ENCODE data around the gene LDB2.
A peak's percentile ranks its signal among the peaks of the same experiment; 100 is the strongest.
"Not testable (repeated sequence)": the region's sequence is repeated elsewhere in the genome, so short reads cannot be mapped to it uniquely, and the experiment has no call there.

LDB2 gene

DNA sequence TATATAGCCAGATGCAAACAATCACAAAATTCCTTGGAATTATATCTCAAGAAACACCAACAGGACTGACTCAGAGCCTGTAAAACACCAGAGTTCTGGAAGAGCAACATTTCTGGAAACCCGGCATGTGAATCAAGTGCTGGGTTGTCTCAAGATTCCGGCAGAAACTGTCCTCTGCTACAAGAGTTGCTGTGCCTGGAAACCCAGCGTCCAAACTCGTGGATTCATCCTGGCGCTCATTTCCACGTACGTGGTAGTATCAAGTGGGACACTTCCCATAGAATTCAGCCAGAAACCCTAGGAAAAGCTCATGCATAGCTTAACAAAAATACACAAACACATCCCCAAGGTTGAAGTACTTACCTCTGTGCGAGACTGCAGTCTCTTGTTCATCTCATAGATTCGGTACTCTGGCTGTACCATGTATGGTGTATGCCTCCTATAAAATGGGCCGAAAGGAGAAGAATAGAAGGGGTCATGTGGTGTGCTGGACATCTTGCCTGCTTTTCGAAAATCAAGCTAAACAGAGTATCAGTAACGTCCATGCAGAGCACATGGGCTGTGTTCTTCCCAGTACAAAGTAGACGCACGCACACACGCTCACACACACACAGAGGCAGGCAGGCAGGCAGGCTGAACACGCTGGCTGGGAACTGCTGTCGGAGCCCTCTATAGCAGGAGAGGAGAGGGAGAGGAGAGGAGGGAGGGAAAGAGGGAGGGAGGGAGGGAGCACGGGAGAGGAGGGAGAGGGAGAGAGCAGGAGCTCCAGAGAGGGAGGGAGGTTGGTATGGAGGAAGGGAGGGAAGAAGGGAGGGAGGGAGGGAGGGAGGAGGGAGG, at the start of gene LDB2:
LDB2 (minus strand) TSS at position 655 of the 837 bp plus-strand sequence.
- no peak for DNase-seq (ENCODE audit: low read depth)

- DNase-seq (ENCODE audit: low read depth) = no peak
These were observed 44.0 kb upstream of the LDB2 start for GRCh38 chr4:16942491-16942890.

DNA sequence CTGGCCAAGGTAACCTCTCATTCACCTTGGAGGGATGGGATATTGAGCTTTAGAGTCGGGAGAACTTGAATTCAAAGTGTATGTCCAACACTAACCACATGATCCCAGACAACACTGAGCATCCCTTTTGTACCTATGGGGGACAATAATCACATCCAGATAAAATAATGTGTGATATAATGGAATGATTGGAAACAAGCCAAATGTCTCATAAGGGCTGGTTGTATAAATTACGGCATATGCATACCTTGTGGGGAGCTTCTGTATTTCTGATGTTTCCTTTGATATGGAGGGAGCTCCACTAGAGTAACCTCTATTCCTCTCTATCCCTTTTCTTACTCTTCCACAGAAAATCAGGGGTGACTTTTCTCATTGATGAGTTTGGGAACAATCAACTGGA, 40.7 kb upstream of the LDB2 start:
- DNase-seq (ENCODE audit: low read depth) = no peak

DNA sequence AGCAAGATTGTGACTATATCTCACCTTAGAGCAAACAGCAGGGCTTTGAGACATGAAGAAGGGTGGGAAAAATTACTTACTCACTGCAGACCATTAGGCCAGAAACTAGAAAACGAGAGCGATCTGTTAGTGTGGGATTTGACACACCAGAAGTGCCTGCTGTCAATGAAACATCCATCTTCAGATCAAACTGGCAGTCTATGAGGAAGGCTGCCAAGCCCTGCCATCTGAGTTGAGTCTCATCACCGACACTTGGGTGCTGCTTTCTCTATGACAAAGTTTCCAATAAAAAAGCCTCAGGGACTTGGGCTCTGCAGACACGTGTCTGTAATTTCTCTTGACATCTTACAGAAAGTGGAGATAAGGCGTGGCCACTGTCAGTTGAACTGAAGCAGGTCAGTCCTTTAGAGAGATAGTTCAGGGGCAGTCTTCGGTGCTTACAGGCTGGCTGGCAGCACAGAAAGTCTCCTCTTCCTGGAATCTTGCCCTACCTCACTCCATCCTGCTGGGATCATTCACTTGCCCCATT, 40.1 kb upstream of the LDB2 start:
- DNase-seq (ENCODE audit: low read depth) = no peak

DNA sequence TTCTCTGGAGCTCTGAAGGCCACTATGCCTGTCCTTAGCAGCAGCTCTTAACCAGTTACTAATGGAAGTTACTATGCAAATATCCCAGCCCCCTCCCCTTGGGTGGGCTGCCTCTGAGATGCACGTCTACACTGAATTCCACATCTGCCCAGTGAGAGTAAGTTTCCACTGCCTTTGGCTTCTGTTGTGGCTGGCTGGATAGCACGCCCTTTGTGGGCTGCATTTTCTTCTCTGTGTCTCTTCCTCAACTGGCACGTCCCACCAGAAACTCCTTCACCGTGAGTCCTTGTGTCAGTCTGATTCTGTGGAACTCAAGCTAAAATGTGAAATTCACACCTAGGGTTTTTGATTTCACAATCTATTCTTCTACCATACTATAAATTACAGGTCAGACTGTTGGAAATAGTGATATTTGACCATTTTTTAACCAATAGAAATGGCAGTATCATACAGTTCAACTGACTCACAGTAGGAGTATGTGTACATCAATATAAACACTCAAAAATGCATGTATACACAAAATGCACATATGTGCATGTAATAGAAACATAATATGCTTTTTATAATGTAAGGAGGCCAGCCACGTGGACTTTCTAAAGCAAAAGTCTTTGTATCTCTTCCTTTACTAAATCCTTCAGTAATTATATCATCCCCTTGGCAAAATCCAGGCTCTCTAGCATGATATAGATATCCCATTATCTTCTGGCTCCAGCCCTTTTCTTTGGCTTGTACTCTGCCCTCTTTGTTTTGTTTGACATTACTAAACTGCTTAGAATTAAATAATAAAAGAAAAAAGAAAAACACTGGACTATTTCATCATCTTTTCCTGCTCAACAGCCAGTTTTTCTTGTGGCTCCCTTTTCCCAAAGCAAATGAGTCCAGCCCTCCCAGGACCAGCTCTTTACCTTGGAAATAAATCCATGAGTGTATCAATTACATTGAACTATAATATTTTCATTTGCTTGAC, 33.2 kb upstream of the LDB2 start:
- DNase-seq (ENCODE audit: low read depth) = no peak

DNA sequence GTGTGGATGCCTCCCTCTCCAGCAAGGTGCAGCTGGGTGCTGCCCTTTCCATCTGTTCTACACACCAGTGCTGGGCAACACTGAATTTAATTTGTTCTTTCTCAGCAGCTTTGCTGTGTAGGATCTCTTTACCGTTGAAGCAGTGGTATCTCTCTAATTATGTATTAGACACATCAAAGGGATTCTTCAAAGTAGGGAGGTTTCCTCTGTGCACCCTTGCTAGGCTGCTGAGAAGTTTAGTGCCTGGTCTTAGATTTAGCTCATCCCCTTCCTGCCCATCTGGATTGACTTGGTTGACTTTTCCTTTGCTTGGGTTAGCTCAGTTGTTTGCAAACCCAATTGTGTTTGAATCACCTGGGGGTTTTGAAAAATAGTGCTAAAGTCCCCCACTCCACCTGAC, 27.8 kb upstream of the LDB2 start:
- DNase-seq (ENCODE audit: low read depth) = no peak

- DNase-seq (ENCODE audit: low read depth) = not testable (repeated sequence)
These were observed 20.3 kb upstream of the LDB2 start for GRCh38 chr4:16918716-16919115.

GRCh38 chr4:16916719-16917337, 18.4 kb upstream of the LDB2 start:
- peak; percentile 68 for DNase-seq (ENCODE audit: low read depth)

DNA sequence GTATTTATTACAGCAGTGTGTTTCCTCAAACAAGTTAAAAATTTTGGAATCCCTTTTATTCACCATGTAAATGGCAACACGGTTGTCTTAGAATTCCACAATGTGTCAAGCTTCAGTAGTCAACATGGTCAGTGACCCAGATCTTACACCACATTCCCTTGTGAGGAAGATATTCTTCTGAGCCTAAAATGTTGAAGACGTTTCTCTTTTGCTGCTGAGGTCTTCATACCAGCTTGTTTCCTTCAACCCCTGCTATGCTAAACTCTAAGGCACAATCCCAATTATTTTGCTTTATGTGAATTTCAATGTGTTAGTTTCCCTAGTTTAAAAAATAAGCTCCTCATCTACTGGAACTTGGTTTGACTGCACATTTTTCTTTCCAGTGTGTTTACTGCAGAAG, 17.6 kb upstream of the LDB2 start:
- DNase-seq (ENCODE audit: low read depth) = no peak

GRCh38 chr4:16914208-16914607, 15.8 kb upstream of the LDB2 start:
- no peak for DNase-seq (ENCODE audit: low read depth)

DNA sequence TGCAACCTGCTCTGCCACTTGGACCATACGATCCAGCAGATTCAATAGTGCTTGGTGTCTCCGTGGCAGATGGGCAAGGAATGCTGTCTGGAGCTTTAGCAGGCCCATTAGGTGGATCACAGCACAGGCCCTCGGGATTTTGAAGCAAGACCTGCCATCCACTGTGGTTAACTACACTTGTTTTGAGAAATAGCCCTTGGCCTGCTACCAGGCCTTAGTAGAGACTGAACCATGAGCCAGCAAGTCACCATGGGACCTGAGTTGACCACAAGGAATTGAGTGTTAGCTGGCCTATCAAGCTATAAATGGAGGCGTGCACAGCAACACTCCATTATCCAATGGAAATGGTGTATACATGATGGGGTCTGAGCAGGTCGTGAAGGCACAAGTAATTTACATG, 14.5 kb upstream of the LDB2 start:
- DNase-seq (ENCODE audit: low read depth) = no peak

DNA sequence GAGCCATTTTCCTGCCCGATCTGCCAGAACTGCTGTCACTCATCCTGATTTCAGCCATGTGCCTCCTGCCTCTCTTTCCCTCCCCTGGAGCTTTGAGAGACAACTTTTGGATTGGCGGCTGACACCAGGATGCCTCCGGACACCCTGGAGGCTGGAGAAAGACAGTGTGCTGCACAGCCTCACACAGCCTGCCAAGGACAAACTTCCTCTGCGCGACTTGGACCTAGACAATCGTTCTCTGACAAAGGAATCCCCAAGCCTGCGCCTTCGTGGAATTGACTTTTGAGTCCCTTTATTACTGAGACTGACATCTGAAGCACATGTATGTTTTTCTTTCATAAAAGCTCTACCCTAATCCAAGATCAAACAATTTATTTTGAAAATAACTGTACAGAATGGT, 10.8 kb upstream of the LDB2 start:
- no peak for DNase-seq (ENCODE audit: low read depth)

GRCh38 chr4:16908377-16909021, 10.1 kb upstream of the LDB2 start:
- DNase-seq (ENCODE audit: low read depth) = no peak

- DNase-seq (ENCODE audit: low read depth) = no peak
These were observed 1.9 kb upstream of the LDB2 start for GRCh38 chr4:16900325-16900724.

DNA sequence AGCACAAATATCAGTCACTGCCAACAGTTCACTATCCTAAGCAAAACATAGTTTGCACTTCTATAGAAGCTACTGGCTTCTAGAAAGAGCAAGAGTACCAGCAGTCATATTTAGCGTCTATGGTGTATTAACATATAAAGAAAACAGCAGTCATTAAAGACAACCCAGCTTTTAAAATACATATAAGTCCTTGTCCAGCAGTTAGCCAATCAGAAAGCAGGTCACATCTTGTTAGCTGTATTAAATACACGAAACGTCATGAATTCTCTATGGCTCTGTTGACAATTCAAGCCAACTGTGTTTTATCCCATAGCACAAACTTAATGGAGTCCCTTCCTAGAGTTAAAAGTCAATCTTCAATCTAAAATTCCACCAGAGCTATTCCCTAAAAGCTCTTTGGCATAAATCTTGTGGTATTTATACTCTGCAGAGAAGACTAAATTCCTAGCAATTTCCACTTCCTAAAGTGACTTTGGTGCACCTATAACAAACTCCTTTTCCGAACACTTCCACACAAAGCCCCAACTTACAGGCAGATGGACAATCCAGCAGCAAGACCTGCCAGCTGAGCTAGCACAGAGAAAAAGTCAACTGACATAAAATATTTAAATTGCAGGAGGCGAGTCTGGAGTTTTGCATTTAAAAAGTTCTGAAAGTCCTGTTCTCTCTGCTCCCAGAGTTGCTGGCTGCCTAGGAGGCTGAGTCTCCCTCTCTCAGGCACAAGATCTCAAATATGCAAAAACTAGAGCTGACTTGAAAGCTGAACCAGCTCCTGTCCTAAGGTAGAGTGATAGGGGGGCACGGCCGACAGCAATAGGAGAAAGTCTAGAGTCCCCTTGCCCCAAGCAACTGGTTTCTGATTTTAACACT, 1.3 kb downstream of the LDB2 start:
- DNase-seq (ENCODE audit: low read depth) = no peak

DNA sequence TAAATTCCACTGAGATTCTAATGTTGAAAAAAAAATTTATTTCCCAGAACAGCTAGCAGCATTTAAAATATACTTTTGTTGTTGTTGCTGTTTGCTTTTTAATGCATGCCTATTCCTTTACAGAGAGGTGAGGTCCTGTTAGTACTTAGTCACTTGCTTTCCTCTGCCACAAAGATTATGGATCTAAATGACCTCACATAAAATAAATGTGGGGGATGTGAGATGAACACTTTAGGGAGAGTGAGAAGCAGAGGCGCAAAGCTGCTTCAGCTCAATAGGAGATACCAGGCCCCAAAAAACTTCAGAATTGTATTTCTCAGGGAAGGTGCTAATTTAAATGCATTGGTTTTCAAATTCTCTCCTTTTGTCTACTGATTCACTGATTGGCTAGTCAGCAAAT, 4.0 kb downstream of the LDB2 start:
- DNase-seq (ENCODE audit: low read depth) = no peak

DNA sequence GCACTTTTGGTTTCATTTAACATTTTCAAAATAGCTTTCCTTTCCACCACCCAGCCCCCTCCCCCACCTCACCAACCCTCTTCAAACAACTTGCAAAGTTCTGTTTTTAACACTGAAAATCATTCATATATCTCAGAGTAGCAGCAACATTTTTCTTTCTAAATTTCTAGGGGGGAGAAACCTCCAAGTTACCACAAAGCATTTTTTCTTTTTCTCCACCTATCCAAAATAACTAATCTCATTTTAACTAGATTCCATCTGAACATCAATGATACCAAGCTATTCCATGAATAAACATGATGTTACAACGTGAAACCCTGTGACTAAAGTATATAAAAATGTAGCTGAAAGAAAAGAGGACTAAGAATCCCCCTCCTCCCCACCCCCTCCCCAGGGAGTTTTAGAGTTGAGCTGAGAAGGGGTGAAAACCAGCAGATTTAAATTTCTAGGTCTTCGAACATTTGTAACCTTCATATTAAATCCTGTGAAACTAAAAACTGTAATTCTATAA, 5.2 kb downstream of the LDB2 start:
- no peak for DNase-seq (ENCODE audit: low read depth)

DNA sequence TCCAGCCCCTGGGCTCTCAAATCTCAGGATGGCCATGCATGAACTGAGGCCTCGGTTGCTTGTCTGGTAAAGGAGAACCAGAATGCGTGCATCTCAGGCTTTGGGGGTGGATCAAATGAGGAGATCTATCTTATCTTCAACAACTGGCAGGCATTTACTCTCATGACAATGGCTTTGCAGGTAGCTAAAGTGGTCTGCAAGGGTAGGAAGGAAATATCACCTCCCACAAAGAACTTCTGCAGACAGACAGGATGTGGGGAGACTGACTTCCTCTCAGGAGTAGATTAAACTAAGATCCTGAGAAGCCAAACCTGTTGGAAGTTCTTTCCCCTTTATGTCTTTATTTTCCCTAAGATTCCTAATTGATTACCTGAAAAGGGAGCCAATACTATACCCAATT, 7.8 kb downstream of the LDB2 start:
- no peak for DNase-seq (ENCODE audit: low read depth)

GRCh38 chr4:16889945-16890344, 8.5 kb downstream of the LDB2 start:
- no peak for DNase-seq (ENCODE audit: low read depth)

- no peak for DNase-seq (ENCODE audit: low read depth)
These were observed 10.6 kb downstream of the LDB2 start for GRCh38 chr4:16887887-16888286.

Measured in activated T-cell treated with anti-CD3 and anti-CD28 coated beads for 24 hours (primary cell).